Loucy (cell line): Measurements from ENCODE around the gene ACOXL.
"Not testable (repeated sequence)": the region's sequence is repeated elsewhere in the genome, so short reads cannot be mapped to it uniquely, and the experiment has no call there.

Source experiments
- H2AFZ ChIP-seq: fragments of 200-600 bp; sonication (generic); 2 replicates; pipeline ENCODE4 v1.6.0; 2016; ENCODE audit warnings: antibody characterized with exemption, mild to moderate bottlenecking, low read length, moderate library complexity
- H3F3A ChIP-seq: fragments of 200-600 bp; 2 replicates; pipeline ENCODE4 v1.6.0; 2016; ENCODE audit warnings: antibody characterized with exemption, low read depth, mild to moderate bottlenecking
- H3K27me3 ChIP-seq: fragments of 200-600 bp; sonication (generic); 2 replicates; pipeline ENCODE4 v1.6.1; 2014; ENCODE audit warnings: low read length, mild to moderate bottlenecking; ENCODE audit not compliant: insufficient read depth, poor library complexity, severe bottlenecking
- H3K36me3 ChIP-seq: fragments of 200-600 bp; sonication (generic); 2 replicates; pipeline ENCODE4 v1.6.1; 2016; ENCODE audit warnings: low read length; ENCODE audit not compliant: insufficient read depth
- H3K4me1 ChIP-seq: fragments of 200-600 bp; sonication (generic); 2 replicates; pipeline ENCODE4 v1.5.1; 2014; ENCODE audit warnings: low read length, mild to moderate bottlenecking; ENCODE audit not compliant: insufficient read depth, poor library complexity, severe bottlenecking
- H3K4me2 ChIP-seq: fragments of 200-600 bp; sonication (generic); 2 replicates; pipeline ENCODE4 v1.6.0; 2014; ENCODE audit warnings: antibody characterized with exemption, low read length, low read depth, mild to moderate bottlenecking; ENCODE audit not compliant: poor library complexity, severe bottlenecking
- H3K4me3 ChIP-seq: fragments of 200-600 bp; sonication (generic); 2 replicates; pipeline ENCODE4 v1.5.1; 2014; ENCODE audit warnings: low read length, mild to moderate bottlenecking, mixed read lengths; ENCODE audit not compliant: poor library complexity, severe bottlenecking
- H3K79me2 ChIP-seq: fragments of 200-600 bp; sonication (generic); 2 replicates; pipeline ENCODE4 v1.6.1; 2014; ENCODE audit warnings: low read length; ENCODE audit not compliant: insufficient read depth
- H3K9ac ChIP-seq: fragments of 200-600 bp; sonication (generic); 2 replicates; pipeline ENCODE4 v1.6.0; 2014; ENCODE audit warnings: mild to moderate bottlenecking, low read depth, low read length, moderate library complexity; ENCODE audit not compliant: poor library complexity, severe bottlenecking
- H3K9me2 ChIP-seq: fragments of 200-600 bp; sonication (generic); replicated peaks from 2 replicates; pipeline ENCODE4 v1.6.1; 2016; ENCODE audit warnings: low read depth, low read length, mixed read lengths
- H3K9me3 ChIP-seq: fragments of 200-600 bp; sonication (generic); 2 replicates; pipeline ENCODE4 v1.6.1; 2014; ENCODE audit warnings: mild to moderate bottlenecking, antibody characterized with exemption, low read length, low read depth; ENCODE audit not compliant: insufficient read depth
- H4K20me1 ChIP-seq: fragments of 200-600 bp; sonication (generic); 2 replicates; pipeline ENCODE4 v1.6.0; 2014; ENCODE audit warnings: antibody characterized with exemption, low read length, mild to moderate bottlenecking; ENCODE audit not compliant: insufficient read depth, poor library complexity, severe bottlenecking
- EZH2phosphoT487 ChIP-seq: fragments of 200-600 bp; IDR thresholded peaks from 2 replicates; pipeline ENCODE4 v1.6.1; 2018; ENCODE audit warnings: antibody characterized with exemption, mild to moderate bottlenecking, moderate library complexity, borderline replicate concordance
- TF ChIP-seq, protein P1 (sequence below): fragments of 200-600 bp; sonication (generic); conservative IDR thresholded peaks from 2 replicates; pipeline ENCODE4 v1.5.1; 2014; ENCODE audit warnings: mild to moderate bottlenecking, antibody characterized with exemption, low read length

Gene ACOXL

DNA sequence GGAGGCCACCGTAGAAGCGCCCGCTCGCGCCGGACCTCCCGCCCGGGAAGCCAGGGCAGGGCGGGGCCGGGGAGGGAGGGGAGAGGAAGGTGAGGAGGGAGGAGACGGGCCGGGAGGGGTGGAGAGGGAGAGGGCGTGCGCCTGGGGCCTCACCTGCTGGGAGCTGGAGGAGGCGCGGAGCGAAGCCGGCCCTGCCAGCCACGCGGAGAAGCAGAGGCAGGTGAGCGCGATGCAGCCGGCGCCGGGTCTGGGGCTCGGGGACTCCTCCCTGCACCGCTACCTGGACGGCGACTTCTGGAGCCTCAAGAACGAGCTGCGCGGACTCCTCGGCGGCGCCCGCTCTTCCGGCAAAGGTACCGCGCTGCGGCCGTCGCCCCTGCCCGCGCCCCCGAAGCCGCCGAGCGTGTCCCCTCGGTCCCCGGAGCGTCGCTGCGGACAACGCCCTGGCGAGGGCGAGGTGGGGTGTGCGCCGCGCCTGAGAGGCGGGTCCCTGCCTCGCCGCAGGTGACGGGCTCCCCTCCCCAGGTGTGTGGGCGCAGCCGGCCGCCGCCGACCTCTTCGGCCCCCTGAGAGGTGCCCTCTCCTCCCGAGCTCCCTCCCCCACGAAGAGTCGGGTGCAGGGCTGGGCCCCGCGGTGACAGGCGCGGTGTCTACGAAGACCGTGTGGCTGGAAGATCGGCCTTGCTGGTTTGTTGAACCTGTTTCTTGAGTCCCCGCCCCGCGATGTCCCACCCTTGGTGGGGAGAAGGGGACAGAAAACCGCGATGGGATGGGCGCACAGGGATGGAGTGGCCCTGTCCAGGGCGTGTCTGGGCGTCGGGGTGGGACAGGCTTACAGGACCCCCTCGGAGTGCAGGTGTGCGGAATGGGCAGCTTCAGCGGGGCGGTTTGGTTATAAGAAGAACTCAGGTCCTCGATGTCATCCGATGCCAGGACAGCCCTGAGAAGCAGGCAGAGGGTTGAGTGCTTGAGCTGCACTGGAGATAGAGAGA, at the start of gene ACOXL:
ACOXL (plus strand) TSS at position 152 of the 992 bp plus-strand sequence. CDS start 35,817 bp downstream, outside the sequence.
- Histone ChIP-seq H3K27me3 (no peaks in the 10 kb centered on the region), H3F3A (no peaks in the 10 kb centered on the region), H3K4me3 (no peak within 1 kb of the TSS), H3K9ac (no peak within 1 kb of the TSS), H3K4me1 (no peaks in the 10 kb centered on the region), H3K79me2 (no peaks in the 10 kb centered on the region), H3K4me2 (no peak within 1 kb of the TSS), H3K9me2 (no peaks in the 10 kb centered on the region), H4K20me1 (no peaks in the 10 kb centered on the region), H2AFZ (no peak within 1 kb of the TSS), H3K9me3 (no peaks in the 10 kb centered on the region), H3K36me3 (no peaks in the 10 kb centered on the region)
- TF ChIP-seq EZH2phosphoT487 = no peak
- TF ChIP-seq, protein P1, sequence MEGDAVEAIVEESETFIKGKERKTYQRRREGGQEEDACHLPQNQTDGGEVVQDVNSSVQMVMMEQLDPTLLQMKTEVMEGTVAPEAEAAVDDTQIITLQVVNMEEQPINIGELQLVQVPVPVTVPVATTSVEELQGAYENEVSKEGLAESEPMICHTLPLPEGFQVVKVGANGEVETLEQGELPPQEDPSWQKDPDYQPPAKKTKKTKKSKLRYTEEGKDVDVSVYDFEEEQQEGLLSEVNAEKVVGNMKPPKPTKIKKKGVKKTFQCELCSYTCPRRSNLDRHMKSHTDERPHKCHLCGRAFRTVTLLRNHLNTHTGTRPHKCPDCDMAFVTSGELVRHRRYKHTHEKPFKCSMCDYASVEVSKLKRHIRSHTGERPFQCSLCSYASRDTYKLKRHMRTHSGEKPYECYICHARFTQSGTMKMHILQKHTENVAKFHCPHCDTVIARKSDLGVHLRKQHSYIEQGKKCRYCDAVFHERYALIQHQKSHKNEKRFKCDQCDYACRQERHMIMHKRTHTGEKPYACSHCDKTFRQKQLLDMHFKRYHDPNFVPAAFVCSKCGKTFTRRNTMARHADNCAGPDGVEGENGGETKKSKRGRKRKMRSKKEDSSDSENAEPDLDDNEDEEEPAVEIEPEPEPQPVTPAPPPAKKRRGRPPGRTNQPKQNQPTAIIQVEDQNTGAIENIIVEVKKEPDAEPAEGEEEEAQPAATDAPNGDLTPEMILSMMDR = no peak

DNA sequence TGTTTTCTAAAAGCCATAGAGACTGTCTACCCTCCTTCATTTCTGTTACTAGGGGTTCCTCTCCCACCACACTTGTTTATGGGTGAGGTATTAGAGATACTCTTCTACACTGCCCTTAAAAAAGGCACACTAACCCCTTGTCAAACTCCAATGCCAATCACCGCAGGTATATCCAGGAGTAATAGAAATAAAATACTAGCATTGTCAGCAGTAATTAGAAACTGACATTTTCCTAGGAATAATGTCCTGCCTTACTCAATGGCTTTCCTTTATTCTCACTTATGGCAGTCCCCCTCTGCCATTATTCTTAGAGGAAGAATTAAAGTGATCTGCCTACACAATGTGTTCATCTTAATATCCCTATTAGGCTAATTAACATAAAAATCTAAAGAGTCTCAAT, 49.5 kb upstream of the ACOXL start:
- Histone ChIP-seq H3K9me2 (no peaks in the 10 kb centered on the region), H3K9ac (no peak overlapping the region), H3K4me3 (no peak overlapping the region), H2AFZ (no peak overlapping the region), H3K36me3 (no peaks in the 10 kb centered on the region), H3K4me2 (no peak overlapping the region), H3K79me2 (peaks cover 13% of the 10 kb centered on the region), H3F3A (no peaks in the 10 kb centered on the region), H3K9me3 (peaks cover 8% of the 10 kb centered on the region; the same call in 1 of the 2 replicates), H4K20me1 (no peaks in the 10 kb centered on the region), H3K4me1 (peaks cover 24% of the 10 kb centered on the region), H3K27me3 (no peaks in the 10 kb centered on the region)
- TF ChIP-seq, protein P1 = no peak
- TF ChIP-seq EZH2phosphoT487 = no peak

DNA sequence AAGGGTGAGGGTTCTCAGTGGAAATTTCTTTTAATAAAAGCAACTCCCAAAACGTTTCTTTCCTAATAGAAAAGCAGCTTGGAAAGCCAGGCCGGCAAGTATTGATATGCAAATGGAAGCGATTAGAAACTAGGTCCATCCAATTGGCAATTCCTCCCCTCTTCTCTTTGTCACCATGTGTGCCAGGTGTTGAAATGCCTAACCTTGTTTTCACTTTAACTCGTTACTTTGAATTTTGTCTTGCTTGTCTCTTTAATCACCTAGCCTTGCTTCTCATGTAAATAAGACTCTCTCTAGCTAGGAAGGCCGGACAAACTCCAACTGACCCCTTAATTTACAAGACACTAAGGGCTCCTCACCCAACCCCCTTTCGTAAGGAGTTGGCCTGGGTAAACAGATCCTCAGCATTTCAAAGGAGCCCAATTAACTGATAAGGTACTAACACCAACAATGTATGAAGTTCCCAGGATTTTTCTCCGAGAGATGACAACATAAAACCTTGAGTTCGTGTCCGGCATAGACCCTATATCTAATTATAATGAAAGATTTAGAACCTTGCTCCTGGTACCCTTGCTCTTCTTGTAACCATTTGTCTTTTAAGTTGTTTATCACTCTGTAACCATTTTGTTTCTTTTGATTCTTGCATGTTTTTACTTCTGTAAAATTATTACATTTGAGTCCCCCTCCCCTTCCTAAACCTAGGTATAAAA, 44.4 kb upstream of the ACOXL start:
- H3K79me2 ChIP-seq, H3K4me2 ChIP-seq, H3F3A ChIP-seq, H3K27me3 ChIP-seq, H3K9me2 ChIP-seq, H3K9me3 ChIP-seq, H3K9ac ChIP-seq, H3K36me3 ChIP-seq, H3K4me1 ChIP-seq, H2AFZ ChIP-seq, H3K4me3 ChIP-seq, H4K20me1 ChIP-seq: not testable (repeated sequence)
